GF-D8 (cell line): ENCODE data around the gene CYREN.
A peak's percentile ranks its signal among the peaks of the same experiment; 100 is the strongest.
"Not testable (repeated sequence)": the region's sequence is repeated elsewhere in the genome, so short reads cannot be mapped to it uniquely, and the experiment has no call there.

Source experiments
- DNase-seq: peaks from one replicate; lab custom pipeline; 2025; lab: John Stamatoyannopoulos, UW

CYREN gene

GRCh38 chr7:135170274-135170997 lies at the start of gene CYREN:
CYREN (minus strand) TSS chr7:135170707; CDS start chr7:135168922, 1,785 bp downstream.
- DNase-seq: peak; percentile 91

- DNase-seq: no peak
These were observed 47.4 kb upstream of the CYREN start for GRCh38 chr7:135217645-135218509.

GRCh38 chr7:135215698-135216097 lies 45.2 kb upstream of the CYREN start:
- DNase-seq: no peak

GRCh38 chr7:135215180-135215579 lies 44.7 kb upstream of the CYREN start:
- no peak for DNase-seq

GRCh38 chr7:135213831-135214230 lies 43.3 kb upstream of the CYREN start:
- no peak for DNase-seq

GRCh38 chr7:135211946-135212685 lies 41.6 kb upstream of the CYREN start:
- not testable (repeated sequence) for DNase-seq

- DNase-seq: peak; percentile 78
These were observed 40.9 kb upstream of the CYREN start, which contains the start of gene WDR91 for GRCh38 chr7:135211179-135211945. WDR91 (minus strand) TSS chr7:135211526; CDS start chr7:135211502, 24 bp downstream.

GRCh38 chr7:135210888-135211178 lies 40.3 kb upstream of the CYREN start:
- no peak for DNase-seq

- DNase-seq: no peak
These were observed 38.8 kb upstream of the CYREN start for GRCh38 chr7:135209225-135209834.

- no peak for DNase-seq
These were observed 37.7 kb upstream of the CYREN start for GRCh38 chr7:135208102-135208793.

- no peak for DNase-seq
These were observed 37.0 kb upstream of the CYREN start for GRCh38 chr7:135207406-135208101.

GRCh38 chr7:135206941-135207391 lies 36.5 kb upstream of the CYREN start:
- DNase-seq: no peak

- DNase-seq: no peak
These were observed 35.3 kb upstream of the CYREN start for GRCh38 chr7:135205850-135206249.

- no peak for DNase-seq
These were observed 34.4 kb upstream of the CYREN start for GRCh38 chr7:135204876-135205275.

GRCh38 chr7:135204341-135204749 lies 33.8 kb upstream of the CYREN start:
- no peak for DNase-seq

- DNase-seq: no peak
These were observed 30.8 kb upstream of the CYREN start for GRCh38 chr7:135201350-135201749.

- no peak for DNase-seq
These were observed 30.4 kb upstream of the CYREN start for GRCh38 chr7:135200821-135201331.

GRCh38 chr7:135199439-135199838 lies 28.9 kb upstream of the CYREN start:
- DNase-seq: no peak

GRCh38 chr7:135197906-135198655 lies 27.6 kb upstream of the CYREN start:
- no peak for DNase-seq
